AG04450 (cell line): ENCODE results near the gene ALKBH7. TPM values are rescaled to one million over a fixed set of nuclear protein-coding genes. Genes with fewer than 3 reads are reported as not detected.

ENCODE experiments used
- CTCF ChIA-PET: fragments of 300-600, 350-600 bp; formaldehyde crosslinking; extraction: SDS; loops from one replicate; lab custom pipeline; 2022; ENCODE audit warnings: antibody characterized with exemption, inconsistent platforms; lab: Charles Lee
- POLR2A ChIA-PET: fragments of 350-600 bp; formaldehyde crosslinking; extraction: SDS; loops from one replicate; lab custom pipeline; 2021; ENCODE audit warnings: antibody characterized with exemption, inconsistent platforms; lab: Yijun Ruan, JAX
- DNase-seq: peaks from one replicate; pipeline ENCODE4 v3.0.0-alpha.2; 2011; ENCODE audit warnings: low read depth, low spot score
- H3K27ac ChIP-seq: one replicate; pipeline ENCODE4 v1.5.1; 2012; ENCODE audit warnings: low read depth, low read length, control low read depth
- H3K27me3 ChIP-seq: one replicate; pipeline ENCODE4 v1.6.0; 2012; ENCODE audit warnings: low read length; ENCODE audit not compliant: control insufficient read depth, insufficient read depth
- H3K4me3 ChIP-seq: 2 replicates; pipeline ENCODE4 v1.5.1; 2011; ENCODE audit warnings: mild to moderate bottlenecking, low read depth, low read length, control low read depth
- H3K9me3 ChIP-seq: 2 replicates; pipeline ENCODE4 v1.5.1; 2012; ENCODE audit warnings: low read length; ENCODE audit not compliant: control insufficient read depth, insufficient read depth
- polyA plus RNA-seq: library from polyadenylated mRNA; depleted of rRNA; stranded (reverse); fragments of >200 nt; gene quantifications from 2 replicates; pipeline ENCODE4 v1.2.3, GENCODE V29; 2011
- TF ChIP-seq, protein P1 (sequence below): IDR thresholded peaks from 2 replicates; pipeline ENCODE4 v1.5.1; 2011; ENCODE audit warnings: low read depth, low read length, control low read depth, inconsistent platforms

Gene ALKBH7
- polyA plus RNA-seq, 1 experiment: 11.6 TPM

DNA sequence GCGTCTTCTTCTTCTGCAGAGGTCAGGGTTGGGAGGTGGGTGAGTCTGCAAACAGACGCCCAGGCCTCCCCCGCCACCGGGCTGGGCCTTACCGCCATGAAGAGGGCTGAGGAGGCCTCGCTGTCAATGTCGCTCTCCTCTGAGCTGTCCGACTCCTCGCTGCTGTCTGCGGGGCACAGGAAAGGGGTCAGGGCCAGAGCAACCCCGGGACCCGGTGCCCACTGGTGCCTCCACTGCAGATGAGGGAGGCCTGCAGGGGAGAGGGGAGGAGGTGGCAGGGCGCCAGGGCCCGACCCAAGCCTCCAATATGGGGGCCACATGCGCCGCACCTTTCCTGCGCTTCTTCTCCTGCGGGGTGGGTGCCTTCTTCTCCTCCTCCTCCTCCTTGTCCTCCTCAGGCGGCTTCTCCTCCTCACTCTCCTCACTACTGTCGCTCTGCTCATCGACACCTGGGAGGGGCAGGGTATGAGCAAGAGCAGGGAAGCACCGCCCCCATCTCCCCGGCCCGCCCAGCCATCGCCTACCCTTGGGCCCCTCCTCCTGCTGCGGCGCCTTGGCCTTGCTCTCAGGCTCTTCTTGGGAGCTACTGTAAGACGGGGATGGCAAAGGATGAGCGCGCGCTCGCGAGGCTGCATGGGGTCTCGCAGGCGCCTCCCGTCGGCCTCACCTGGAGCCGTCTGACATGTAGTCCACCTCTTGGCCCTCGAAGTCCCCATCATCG lies 8.6 kb downstream of the ALKBH7 start:
- DNase-seq: no peak
- Histone ChIP-seq H3K27me3 (no peaks in the 10 kb centered on the region), H3K9me3 (peaks cover 14% of the 10 kb centered on the region; the same call in 1 of the 2 replicates), H3K4me3 (no peak overlapping the region), H3K27ac (no peak overlapping the region)
- CTCF ChIA-PET: no interaction called here
- TF ChIP-seq, protein P1, sequence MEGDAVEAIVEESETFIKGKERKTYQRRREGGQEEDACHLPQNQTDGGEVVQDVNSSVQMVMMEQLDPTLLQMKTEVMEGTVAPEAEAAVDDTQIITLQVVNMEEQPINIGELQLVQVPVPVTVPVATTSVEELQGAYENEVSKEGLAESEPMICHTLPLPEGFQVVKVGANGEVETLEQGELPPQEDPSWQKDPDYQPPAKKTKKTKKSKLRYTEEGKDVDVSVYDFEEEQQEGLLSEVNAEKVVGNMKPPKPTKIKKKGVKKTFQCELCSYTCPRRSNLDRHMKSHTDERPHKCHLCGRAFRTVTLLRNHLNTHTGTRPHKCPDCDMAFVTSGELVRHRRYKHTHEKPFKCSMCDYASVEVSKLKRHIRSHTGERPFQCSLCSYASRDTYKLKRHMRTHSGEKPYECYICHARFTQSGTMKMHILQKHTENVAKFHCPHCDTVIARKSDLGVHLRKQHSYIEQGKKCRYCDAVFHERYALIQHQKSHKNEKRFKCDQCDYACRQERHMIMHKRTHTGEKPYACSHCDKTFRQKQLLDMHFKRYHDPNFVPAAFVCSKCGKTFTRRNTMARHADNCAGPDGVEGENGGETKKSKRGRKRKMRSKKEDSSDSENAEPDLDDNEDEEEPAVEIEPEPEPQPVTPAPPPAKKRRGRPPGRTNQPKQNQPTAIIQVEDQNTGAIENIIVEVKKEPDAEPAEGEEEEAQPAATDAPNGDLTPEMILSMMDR: no peak
- POLR2A ChIA-PET: no interaction called here

DNA sequence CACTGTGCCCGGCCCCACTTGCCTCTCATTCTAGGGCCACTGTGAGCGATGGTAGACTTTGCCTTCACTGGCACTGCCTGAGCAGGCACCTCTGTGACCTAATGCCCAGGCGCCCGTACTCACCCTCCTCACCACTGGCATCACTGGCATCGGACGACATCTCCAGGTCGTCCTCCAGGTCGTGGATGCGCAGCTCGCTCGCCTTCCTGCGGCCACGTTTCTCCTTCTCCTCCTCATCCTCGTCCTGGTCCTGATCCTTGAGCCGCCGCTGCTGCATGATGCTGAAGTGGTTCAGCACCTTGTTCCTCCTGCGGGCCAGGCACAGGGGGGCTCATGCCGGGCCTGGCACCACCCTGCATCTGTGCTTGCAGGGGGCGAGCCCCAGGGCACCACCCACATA lies 10.6 kb downstream of the ALKBH7 start:
- POLR2A ChIA-PET: interaction anchor here (0.7 to 1.0 kb wide), 3 partner anchors 8 to 76 kb away, joined by 4 to 11 read pairs (median 5); no protein-coding TSS in a partner anchor

DNA sequence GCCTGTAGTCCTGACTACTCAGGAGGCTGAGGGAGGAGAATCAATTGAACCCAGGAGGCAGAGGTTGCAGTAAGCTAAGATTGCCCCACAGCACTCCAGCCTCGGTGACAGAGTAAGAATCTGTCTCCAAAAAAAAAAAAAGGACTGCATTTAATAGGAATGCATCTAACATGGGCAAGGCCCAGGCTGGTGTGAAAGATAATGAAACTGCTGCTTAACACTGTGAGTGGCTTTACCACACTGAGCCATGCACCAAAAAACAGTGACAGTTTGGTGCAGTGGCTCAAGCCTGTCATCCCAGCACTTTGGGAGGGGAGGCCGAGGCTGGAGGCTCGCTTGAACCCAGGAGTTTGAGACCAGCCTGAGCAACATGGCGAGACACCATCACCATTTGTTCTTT lies 11.8 kb downstream of the ALKBH7 start:
- ChIA-PET CTCF (no interaction called here), POLR2A (no interaction called here)
- Histone ChIP-seq H3K27me3 (no peaks in the 10 kb centered on the region), H3K27ac (no peak overlapping the region), H3K9me3 (peaks cover 14% of the 10 kb centered on the region; the same call in 1 of the 2 replicates), H3K4me3 (no peak overlapping the region)
- DNase-seq: no peak
- TF ChIP-seq, protein P1: no peak

More for the DNA sequence above, 10.6 kb downstream of the ALKBH7 start:
- no peak overlapping the region for H3K4me3 ChIP-seq
- H3K27me3 ChIP-seq: no peaks in the 10 kb centered on the region
- no peak overlapping the region for H3K27ac ChIP-seq
- no peak for DNase-seq
- CTCF ChIA-PET: no interaction called here
- H3K9me3 ChIP-seq: peaks cover 14% of the 10 kb centered on the region; the same call in 1 of the 2 replicates
- TF ChIP-seq, protein P1: no peak

DNA sequence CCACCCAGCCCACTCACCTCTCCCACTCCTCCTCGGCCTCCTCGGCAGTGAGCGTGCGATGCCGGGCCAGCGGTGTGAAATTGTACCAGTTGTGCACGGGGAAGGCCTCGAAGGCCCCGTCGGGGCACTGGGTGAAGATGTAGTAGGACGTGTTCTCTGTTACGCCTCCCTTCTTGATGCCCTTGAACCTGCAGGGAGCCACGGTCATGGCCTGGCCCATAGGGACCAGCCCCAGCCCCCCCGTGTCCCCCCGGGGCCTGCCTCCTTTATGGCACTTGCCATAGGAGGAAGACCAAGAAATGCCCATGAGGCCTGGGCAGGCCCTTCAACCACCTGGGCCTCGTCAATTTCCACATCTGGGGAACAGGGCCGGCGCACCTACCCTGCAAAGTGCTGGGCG lies 14.8 kb downstream of the ALKBH7 start:
- Histone ChIP-seq H3K4me3 (no peak overlapping the region), H3K27me3 (no peaks in the 10 kb centered on the region), H3K27ac (no peak overlapping the region), H3K9me3 (no peaks in the 10 kb centered on the region; the same call in 1 of the 2 replicates)
- DNase-seq: no peak
- ChIA-PET CTCF (no interaction called here), POLR2A (no interaction called here)
- TF ChIP-seq, protein P1: no peak
